ENCODE measurements around the gene RAE1. TPM values are rescaled to one million over a fixed set of nuclear protein-coding genes. Genes with fewer than 3 reads are reported as not detected.

RAE1 gene
- total RNA-seq, 2 donors from 2014 or later: 21.7 to 49.9 TPM

- no peak for DNase-seq (ENCODE audit: low spot score)
- Histone ChIP-seq H3K27ac (no peak overlapping the region), H3K4me3 (no peak overlapping the region), H3K36me3 (peaks cover 5 to 6% of the 10 kb centered on the region in 2 donors), H3K4me1 (replicated peaks) (no peaks in the 10 kb centered on the region), H3K27me3 (replicated peaks; ENCODE audit: insufficient read depth) (no peaks in the 10 kb centered on the region), H3K9me3 (no peaks in the 10 kb centered on the region)
- TF ChIP-seq CTCF (IDR thresholded peaks at IDR 0.05) (no peak), POLR2AphosphoS5 (IDR thresholded peaks at IDR 0.05) (no peak), POLR2A (IDR thresholded peaks at IDR 0.05) (no peak)
- intact Hi-C loops (cut with DNase I): no loop called here
Measured at GRCh38 chr20:57364451-57364850, 13.4 kb downstream of the RAE1 start.

GRCh38 chr20:57369596-57369995, 18.5 kb downstream of the RAE1 start:
- no peak for DNase-seq (ENCODE audit: low spot score)
- Histone ChIP-seq H3K4me3 (no peak overlapping the region), H3K27ac (no peak overlapping the region), H3K4me1 (replicated peaks) (no peaks in the 10 kb centered on the region), H3K36me3 (peaks cover 16 to 17% of the 10 kb centered on the region in 2 donors), H3K27me3 (replicated peaks; ENCODE audit: insufficient read depth) (no peaks in the 10 kb centered on the region), H3K9me3 (no peaks in the 10 kb centered on the region)
- 53% methylated on average over 3 of the region's 3 CpGs for WGBS
- TF ChIP-seq POLR2AphosphoS5 (IDR thresholded peaks at IDR 0.05) (no peak), POLR2A (IDR thresholded peaks at IDR 0.05) (no peak), CTCF (IDR thresholded peaks at IDR 0.05) (no peak)
- intact Hi-C loops (cut with DNase I): no loop called here

- Histone ChIP-seq H3K4me3 (no peak overlapping the region), H3K4me1 (replicated peaks) (no peaks in the 10 kb centered on the region), H3K9me3 (no peaks in the 10 kb centered on the region), H3K27me3 (replicated peaks; ENCODE audit: insufficient read depth) (no peaks in the 10 kb centered on the region), H3K27ac (no peak overlapping the region), H3K36me3 (peaks cover 17 to 19% of the 10 kb centered on the region in 2 donors)
- 93% methylated on average over 9 of the region's 9 CpGs for WGBS
- TF ChIP-seq CTCF (IDR thresholded peaks at IDR 0.05) (no peak), POLR2A (IDR thresholded peaks at IDR 0.05) (no peak), POLR2AphosphoS5 (IDR thresholded peaks at IDR 0.05) (no peak)
- DNase-seq (ENCODE audit: low spot score): no peak
- intact Hi-C loops (cut with DNase I): no loop called here
Measured at GRCh38 chr20:57370316-57370715, 19.3 kb downstream of the RAE1 start.

- intact Hi-C loops (cut with DNase I): no loop called here
- TF ChIP-seq POLR2A (IDR thresholded peaks at IDR 0.05) (no peak), CTCF (IDR thresholded peaks at IDR 0.05) (no peak), POLR2AphosphoS5 (IDR thresholded peaks at IDR 0.05) (no peak)
- 80% methylated on average over 4 of the region's 4 CpGs for WGBS
- no peak for DNase-seq (ENCODE audit: low spot score)
- no peak overlapping the region for H3K4me3 ChIP-seq
- no peaks in the 10 kb centered on the region for H3K4me1 ChIP-seq (replicated peaks)
- H3K27ac ChIP-seq: no peak overlapping the region
- H3K27me3 ChIP-seq (replicated peaks; ENCODE audit: insufficient read depth): no peaks in the 10 kb centered on the region
- H3K36me3 ChIP-seq: peaks cover 17 to 19% of the 10 kb centered on the region in 2 donors
- no peaks in the 10 kb centered on the region for H3K9me3 ChIP-seq
Measured at GRCh38 chr20:57371363-57371762, 20.3 kb downstream of the RAE1 start.

GRCh38 chr20:57372157-57372556, 21.1 kb downstream of the RAE1 start:
- 90% methylated on average over 9 of the region's 9 CpGs for WGBS
- Histone ChIP-seq H3K4me3 (no peak overlapping the region), H3K36me3 (peaks cover 17 to 19% of the 10 kb centered on the region in 2 donors), H3K27me3 (replicated peaks; ENCODE audit: insufficient read depth) (no peaks in the 10 kb centered on the region), H3K9me3 (no peaks in the 10 kb centered on the region), H3K4me1 (replicated peaks) (no peaks in the 10 kb centered on the region), H3K27ac (no peak overlapping the region)
- DNase-seq (ENCODE audit: low spot score): no peak
- intact Hi-C loops (cut with DNase I): no loop called here
- TF ChIP-seq POLR2A (IDR thresholded peaks at IDR 0.05) (no peak), CTCF (IDR thresholded peaks at IDR 0.05) (no peak), POLR2AphosphoS5 (IDR thresholded peaks at IDR 0.05) (no peak)

Measured in prostate gland (tissue), 2 donors.